Ascending aorta (tissue), 2 donors: ENCODE data around the gene SMIM31. TPM values are rescaled to one million over a fixed set of nuclear protein-coding genes. Genes with fewer than 3 reads are reported as not detected.

Source experiments
- DNase-seq, 2 donors: peaks; one replicate each; pipeline ENCODE4 v3.0.0-alpha.2; 2019; ENCODE audit warnings: low spot score in 2 of 2
- H3K27ac ChIP-seq, 2 donors: fragments of 200-600 bp; sonication (generic); one replicate each; pipeline ENCODE4 v1.5.1; 2016 to 2017; ENCODE audit warnings: mild to moderate bottlenecking in 1 of 2
- H3K27me3 ChIP-seq: fragments of 200-600 bp; sonication (generic); one replicate; pipeline ENCODE4 v1.5.1; 2017
- H3K36me3 ChIP-seq, 2 donors: fragments of 200-600 bp; sonication (generic); one replicate each; pipeline ENCODE4 v1.5.1; 2016
- H3K4me1 ChIP-seq, 2 donors: fragments of 200-600 bp; sonication (generic); one replicate each; pipeline ENCODE4 v1.5.1; 2016 to 2017; ENCODE audit warnings: mild to moderate bottlenecking in 1 of 2
- H3K4me3 ChIP-seq, 2 donors: fragments of 200-600 bp; sonication (generic); one replicate each; pipeline ENCODE4 v1.5.1; 2016 to 2017; ENCODE audit warnings: mild to moderate bottlenecking in 1 of 2
- H3K9me3 ChIP-seq, 2 donors: fragments of 200-600 bp; sonication (generic); one replicate each; pipeline ENCODE4 v1.5.1; 2016
- CTCF ChIP-seq, 3 experiments: fragments of 200-600 bp in 2 of 3; fragments of 450-650 bp in 1 of 3; sonication (generic) in 2 of 3; IDR thresholded peaks; one replicate each; pipeline ENCODE4 v1.5.1; 2016 to 2019; ENCODE audit warnings: antibody characterized with exemption in 3 of 3, mild to moderate bottlenecking in 1 of 3, moderate library complexity in 1 of 3
- intact Hi-C: fragments of 100-400 bp; cut with DNase I; formaldehyde crosslinking; loops from one replicate; pipeline ENCODE4 v1.15.1; 2023
- total RNA-seq: library from RNA; depleted of rRNA; stranded (reverse); fragments of >200 nt; gene quantifications from one replicate; pipeline ENCODE4 v1.1.0, GENCODE V29; 2016

The SMIM31 gene
- total RNA-seq = not detected

- Histone ChIP-seq H3K36me3 (no peaks in the 10 kb centered on the region), H3K4me3 (no peak within 1 kb of the TSS), H3K27ac (no peak within 1 kb of the TSS), H3K4me1 (no peaks in the 10 kb centered on the region), H3K9me3 (no peaks in the 10 kb centered on the region), H3K27me3 (no peaks in the 10 kb centered on the region)
- no peak for TF ChIP-seq CTCF (IDR thresholded peaks at IDR 0.05)
- DNase-seq = no peak
- intact Hi-C loops = no loop called here
Measured at GRCh38 chr4:164753873-164754488, at the start of gene SMIM31. SMIM31 (plus strand) TSS chr4:164754131; CDS start chr4:164770444, 16,313 bp downstream.

- Histone ChIP-seq H3K36me3 (no peaks in the 10 kb centered on the region), H3K4me1 (no peaks in the 10 kb centered on the region), H3K27me3 (no peaks in the 10 kb centered on the region), H3K4me3 (no peak overlapping the region), H3K27ac (no peak overlapping the region), H3K9me3 (no peaks in the 10 kb centered on the region)
- intact Hi-C loops = no loop called here
- DNase-seq = no peak
- no peak for TF ChIP-seq CTCF (IDR thresholded peaks at IDR 0.05)
Measured at GRCh38 chr4:164706675-164707074, 47.3 kb upstream of the SMIM31 start.

- no peak overlapping the region for H3K4me3 ChIP-seq
- no peak for TF ChIP-seq CTCF (IDR thresholded peaks at IDR 0.05)
- DNase-seq = no peak
- intact Hi-C loops = no loop called here
- H3K27ac ChIP-seq = no peak overlapping the region
- H3K9me3 ChIP-seq = no peaks in the 10 kb centered on the region
- H3K36me3 ChIP-seq = no peaks in the 10 kb centered on the region
- H3K27me3 ChIP-seq = no peaks in the 10 kb centered on the region
- H3K4me1 ChIP-seq = no peaks in the 10 kb centered on the region
Measured at GRCh38 chr4:164716901-164717300, 37.0 kb upstream of the SMIM31 start.

- no peaks in the 10 kb centered on the region for H3K36me3 ChIP-seq
- no peak overlapping the region for H3K4me3 ChIP-seq
- no peak for TF ChIP-seq CTCF (IDR thresholded peaks at IDR 0.05)
- no peak overlapping the region for H3K27ac ChIP-seq
- intact Hi-C loops = no loop called here
- no peaks in the 10 kb centered on the region for H3K9me3 ChIP-seq
- H3K27me3 ChIP-seq = no peaks in the 10 kb centered on the region
- no peak for DNase-seq
- no peaks in the 10 kb centered on the region for H3K4me1 ChIP-seq
Measured at GRCh38 chr4:164718827-164719226, 35.1 kb upstream of the SMIM31 start.

GRCh38 chr4:164725066-164725465 is 28.9 kb upstream of the SMIM31 start:
- Histone ChIP-seq H3K4me3 (no peak overlapping the region), H3K27me3 (no peaks in the 10 kb centered on the region), H3K36me3 (no peaks in the 10 kb centered on the region), H3K9me3 (no peaks in the 10 kb centered on the region), H3K27ac (no peak overlapping the region), H3K4me1 (no peaks in the 10 kb centered on the region)
- no peak for TF ChIP-seq CTCF (IDR thresholded peaks at IDR 0.05)
- DNase-seq = no peak
- intact Hi-C loops = no loop called here
